H1 (cell line): ENCODE data around the gene SMC2.

Source experiments
- BACH1 ChIP-seq: IDR thresholded peaks from 2 replicates; pipeline ENCODE4 v1.6.1; 2012; ENCODE audit warnings: low read length, improper control_type of control experiment
- CREB1 ChIP-seq: IDR thresholded peaks from 2 replicates; pipeline ENCODE4 v1.6.1; 2012; ENCODE audit warnings: inconsistent platforms
- EP300 ChIP-seq, 2 experiments: IDR thresholded peaks; 1 replicate in 1 of 2; 2 replicates in 1 of 2; pipeline ENCODE4 v1.6.1; 2011 to 2012; ENCODE audit warnings: low read depth in 2 of 2, low read length in 2 of 2, mild to moderate bottlenecking in 2 of 2, borderline replicate concordance in 1 of 2, inconsistent platforms in 1 of 2, moderate library complexity in 1 of 2
- EZH2 ChIP-seq: fragments of 200-600 bp; sonication (generic); IDR thresholded peaks from 2 replicates; pipeline ENCODE4 v1.7.1; 2012; ENCODE audit warnings: low read depth, mild to moderate bottlenecking, moderate library complexity, low read length, inconsistent platforms; ENCODE audit not compliant: severe bottlenecking
- KDM5A ChIP-seq: fragments of 200-600 bp; IDR thresholded peaks from 2 replicates; pipeline ENCODE4 v1.7.1; 2012; ENCODE audit warnings: mild to moderate bottlenecking, low read length, inconsistent platforms, mixed read lengths
- MAFK ChIP-seq: IDR thresholded peaks from 2 replicates; pipeline ENCODE4 v1.6.1; 2012; ENCODE audit warnings: low read depth, mild to moderate bottlenecking, improper control_type of control experiment, low read length
- NRF1 ChIP-seq: IDR thresholded peaks from 2 replicates; pipeline ENCODE4 v1.6.1; 2011; ENCODE audit warnings: mild to moderate bottlenecking, low read depth, low read length, improper control_type of control experiment
- POLR2A ChIP-seq, 2 experiments: IDR thresholded peaks; 1 replicate in 1 of 2; 2 replicates in 1 of 2; pipeline ENCODE4 v1.6.1; 2011; ENCODE audit warnings: low read depth in 2 of 2, low read length in 2 of 2, mild to moderate bottlenecking in 2 of 2; ENCODE audit errors: control extremely low read depth in 1 of 2
- RFX5 ChIP-seq: IDR thresholded peaks from 2 replicates; pipeline ENCODE4 v1.6.1; 2011; ENCODE audit warnings: low read depth, low read length, improper control_type of control experiment, borderline replicate concordance
- SAP30 ChIP-seq: fragments of 300-600 bp; sonication (generic); IDR thresholded peaks from 2 replicates; pipeline ENCODE4 v1.7.1; 2012; ENCODE audit warnings: low read length, moderate library complexity, mild to moderate bottlenecking, inconsistent platforms; ENCODE audit not compliant: insufficient read depth, insufficient replicate concordance
- TAF1 ChIP-seq: IDR thresholded peaks from 2 replicates; pipeline ENCODE4 v1.6.1; 2011; ENCODE audit warnings: mild to moderate bottlenecking, low read depth, low read length
- ZNF274 ChIP-seq: IDR thresholded peaks from 2 replicates; pipeline ENCODE4 v1.7.0; 2012; ENCODE audit warnings: low read length, borderline replicate concordance; ENCODE audit errors: extremely low read depth
- TF ChIP-seq, protein P1 (sequence below), 3 experiments: IDR thresholded peaks; 1 replicate in 2 of 3; 2 replicates in 1 of 3; pipeline versions ENCODE4 v1.5.1 to v1.6.1; 2011; ENCODE audit warnings: low read length in 3 of 3, mild to moderate bottlenecking in 3 of 3, inconsistent platforms in 2 of 3, low read depth in 1 of 3, moderate library complexity in 1 of 3; ENCODE audit not compliant: insufficient read depth in 1 of 3; ENCODE audit errors: control extremely low read depth in 1 of 3
- TF ChIP-seq, protein P2 (sequence below): IDR thresholded peaks from 2 replicates; pipeline ENCODE4 v1.6.1; 2011; ENCODE audit warnings: low read depth, mild to moderate bottlenecking, low read length; ENCODE audit not compliant: insufficient read depth

DNA sequence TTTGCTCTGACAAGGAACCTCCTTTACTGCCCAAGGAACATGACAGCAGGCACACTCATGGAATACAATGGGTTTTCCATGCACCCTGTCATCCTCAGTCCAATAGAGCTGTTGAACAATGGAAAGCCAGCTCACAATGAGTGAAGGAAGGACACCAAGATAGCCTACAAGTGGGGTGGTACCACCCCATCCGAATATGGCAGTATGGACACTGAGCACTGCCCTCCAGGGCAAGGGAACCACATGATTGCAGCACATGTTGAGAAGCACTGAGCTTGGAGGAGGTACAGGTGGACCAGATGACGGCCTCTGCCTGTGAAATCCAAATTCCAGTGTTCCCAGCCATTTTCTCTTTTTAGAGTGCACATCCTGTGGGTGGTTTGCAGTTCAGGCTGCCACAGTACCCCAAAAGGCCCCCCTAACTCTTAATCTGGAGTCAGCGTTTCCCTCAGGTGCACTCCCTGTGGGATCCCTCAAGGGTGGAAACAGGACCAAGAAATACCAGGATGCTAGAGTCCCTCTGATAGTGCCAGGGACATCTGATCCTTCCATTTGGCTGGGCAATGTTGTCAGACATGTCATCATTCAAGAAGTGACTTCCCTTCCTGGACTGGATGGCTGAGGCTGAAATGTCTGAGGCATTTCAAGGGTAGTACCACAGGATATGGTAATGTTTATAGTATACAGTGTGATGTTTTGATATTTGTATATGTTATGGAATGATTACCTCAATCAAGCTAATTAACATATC lies 48.9 kb downstream of the SMC2 start:
- TF ChIP-seq, protein P1, sequence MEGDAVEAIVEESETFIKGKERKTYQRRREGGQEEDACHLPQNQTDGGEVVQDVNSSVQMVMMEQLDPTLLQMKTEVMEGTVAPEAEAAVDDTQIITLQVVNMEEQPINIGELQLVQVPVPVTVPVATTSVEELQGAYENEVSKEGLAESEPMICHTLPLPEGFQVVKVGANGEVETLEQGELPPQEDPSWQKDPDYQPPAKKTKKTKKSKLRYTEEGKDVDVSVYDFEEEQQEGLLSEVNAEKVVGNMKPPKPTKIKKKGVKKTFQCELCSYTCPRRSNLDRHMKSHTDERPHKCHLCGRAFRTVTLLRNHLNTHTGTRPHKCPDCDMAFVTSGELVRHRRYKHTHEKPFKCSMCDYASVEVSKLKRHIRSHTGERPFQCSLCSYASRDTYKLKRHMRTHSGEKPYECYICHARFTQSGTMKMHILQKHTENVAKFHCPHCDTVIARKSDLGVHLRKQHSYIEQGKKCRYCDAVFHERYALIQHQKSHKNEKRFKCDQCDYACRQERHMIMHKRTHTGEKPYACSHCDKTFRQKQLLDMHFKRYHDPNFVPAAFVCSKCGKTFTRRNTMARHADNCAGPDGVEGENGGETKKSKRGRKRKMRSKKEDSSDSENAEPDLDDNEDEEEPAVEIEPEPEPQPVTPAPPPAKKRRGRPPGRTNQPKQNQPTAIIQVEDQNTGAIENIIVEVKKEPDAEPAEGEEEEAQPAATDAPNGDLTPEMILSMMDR (IDR thresholded peaks at IDR 0.05; ENCODE audit: control extremely low read depth in 1 of 3, insufficient read depth in 1 of 3, low read depth in 1 of 3, low read length in 3 of 3), result no peak
- TF ChIP-seq KDM5A (no peak), BACH1 (no peak), POLR2A (IDR thresholded peaks at IDR 0.05; ENCODE audit: control extremely low read depth in 1 of 2, low read depth in 2 of 2, low read length in 2 of 2) (no peak), NRF1 (no peak), ZNF274 (no peak), TAF1 (no peak), EP300 (IDR thresholded peaks at IDR 0.05; ENCODE audit: borderline replicate concordance in 1 of 2, low read depth in 2 of 2, low read length in 2 of 2) (no peak), EZH2 (no peak), CREB1 (no peak), RFX5 (no peak), MAFK (no peak), SAP30 (no peak)
- TF ChIP-seq, protein P2, sequence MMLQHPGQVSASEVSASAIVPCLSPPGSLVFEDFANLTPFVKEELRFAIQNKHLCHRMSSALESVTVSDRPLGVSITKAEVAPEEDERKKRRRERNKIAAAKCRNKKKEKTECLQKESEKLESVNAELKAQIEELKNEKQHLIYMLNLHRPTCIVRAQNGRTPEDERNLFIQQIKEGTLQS, result no peak
